RPMI8226 (cell line): ENCODE measurements around the gene ZSCAN25.
"Not testable (repeated sequence)": the region's sequence is repeated elsewhere in the genome, so short reads cannot be mapped to it uniquely, and the experiment has no call there.

Experiments used
- DNase-seq: peaks from one replicate; pipeline ENCODE4 v3.0.0-alpha.2; 2015

Gene ZSCAN25

GRCh38 chr7:99618726-99619125, 2.0 kb downstream of the ZSCAN25 start:
- no peak for DNase-seq

- DNase-seq = no peak
These were observed 2.9 kb downstream of the ZSCAN25 start for GRCh38 chr7:99619571-99620130.

GRCh38 chr7:99621271-99621670, 4.5 kb downstream of the ZSCAN25 start:
- DNase-seq = no peak

- no peak for DNase-seq
These were observed 5.8 kb downstream of the ZSCAN25 start for GRCh38 chr7:99622596-99622995.

- DNase-seq = no peak
These were observed 6.4 kb downstream of the ZSCAN25 start for GRCh38 chr7:99623091-99623693.

GRCh38 chr7:99623702-99624447, 7.1 kb downstream of the ZSCAN25 start:
- DNase-seq = no peak

GRCh38 chr7:99624484-99624883, 7.7 kb downstream of the ZSCAN25 start:
- no peak for DNase-seq

GRCh38 chr7:99625321-99625720, 8.6 kb downstream of the ZSCAN25 start:
- no peak for DNase-seq

GRCh38 chr7:99625961-99626360, 9.2 kb downstream of the ZSCAN25 start:
- DNase-seq = no peak

- DNase-seq = no peak
These were observed 9.9 kb downstream of the ZSCAN25 start for GRCh38 chr7:99626661-99627060.

- no peak for DNase-seq
These were observed 10.8 kb downstream of the ZSCAN25 start for GRCh38 chr7:99627513-99627912.

GRCh38 chr7:99628471-99629465, 12.0 kb downstream of the ZSCAN25 start:
- DNase-seq = no peak

- DNase-seq = no peak
These were observed 12.9 kb downstream of the ZSCAN25 start for GRCh38 chr7:99629643-99630042.

GRCh38 chr7:99631295-99632109, 14.8 kb downstream of the ZSCAN25 start:
- no peak for DNase-seq

- DNase-seq = not testable (repeated sequence)
These were observed 20.7 kb downstream of the ZSCAN25 start for GRCh38 chr7:99637414-99637813.

- no peak for DNase-seq
These were observed 22.0 kb downstream of the ZSCAN25 start for GRCh38 chr7:99638731-99639130.

- no peak for DNase-seq
These were observed 22.5 kb downstream of the ZSCAN25 start for GRCh38 chr7:99639267-99639666.

GRCh38 chr7:99642027-99642426, 25.3 kb downstream of the ZSCAN25 start:
- DNase-seq = no peak

- DNase-seq = no peak
These were observed 26.7 kb downstream of the ZSCAN25 start for GRCh38 chr7:99643464-99643863.

GRCh38 chr7:99644431-99644830, 27.7 kb downstream of the ZSCAN25 start:
- no peak for DNase-seq

GRCh38 chr7:99645590-99645989, 28.8 kb downstream of the ZSCAN25 start:
- DNase-seq = no peak

- DNase-seq = no peak
These were observed 32.1 kb downstream of the ZSCAN25 start for GRCh38 chr7:99648843-99649242.
